Thyroid gland (tissue), 4 donors: ENCODE data around the gene KRT13. TPM values are rescaled to one million over a fixed set of nuclear protein-coding genes. Genes with fewer than 3 reads are reported as not detected.

Experiments
- DNase-seq, 2 donors: peaks; one replicate each; pipeline ENCODE4 v3.0.0-alpha.2; 2019
- H3K27ac ChIP-seq, 3 donors: fragments of 200-600 bp; sonication (generic); 1 replicate in 2 of 3; 2 replicates in 1 of 3; pipeline ENCODE4 v1.5.1; 2016 to 2019; ENCODE audit warnings: mild to moderate bottlenecking in 1 of 3, moderate library complexity in 1 of 3
- H3K27me3 ChIP-seq: fragments of 200-600 bp; sonication (generic); one replicate; pipeline ENCODE4 v1.5.1; 2019
- H3K36me3 ChIP-seq, 2 donors: fragments of 200-600 bp; sonication (generic); one replicate each; pipeline ENCODE4 v1.5.1; 2016 to 2019
- H3K4me1 ChIP-seq, 2 donors: fragments of 200-600 bp; sonication (generic); one replicate each; pipeline ENCODE4 v1.5.1; 2017 to 2019
- H3K4me3 ChIP-seq, 3 donors: fragments of 200-600 bp; sonication (generic); replicated peaks in 1 of 3; 1 replicate in 2 of 3; 2 replicates in 1 of 3; pipeline ENCODE4 v1.5.1; 2016; ENCODE audit warnings: mild to moderate bottlenecking in 1 of 3
- H3K9me3 ChIP-seq: fragments of 200-600 bp; sonication (generic); one replicate; pipeline ENCODE4 v1.5.1; 2017
- POLR2A ChIP-seq, 2 donors: fragments of 450-650 bp; IDR thresholded peaks; one replicate each; pipeline ENCODE4 v1.6.1; 2017; ENCODE audit warnings: antibody characterized with exemption in 2 of 2, mild to moderate bottlenecking in 2 of 2, moderate library complexity in 1 of 2
- WGBS, 2 donors: methylation state at CpG; one replicate each; pipeline ENCODE4 v1.1.5; 2017; 5-methylcytosine and 5-hydroxymethylcytosine counted together
- intact Hi-C: fragments of 100-400 bp; cut with DNase I; formaldehyde crosslinking; loops from one replicate; pipeline ENCODE4 v1.15.1; 2023
- total RNA-seq, 4 donors: library from RNA; depleted of rRNA; stranded (reverse); fragments of >200 nt; gene quantifications; one replicate each; pipeline ENCODE4 v1.2.3, GENCODE V29; 2016
- TF ChIP-seq, protein P1 (sequence below), 6 experiments: fragments of 200-600 bp in 3 of 6; fragments of 450-650 bp in 3 of 6; sonication (generic) in 3 of 6; IDR thresholded peaks; one replicate each; pipeline ENCODE4 v1.5.1; 2016 to 2019; ENCODE audit warnings: antibody characterized with exemption in 6 of 6, mild to moderate bottlenecking in 2 of 6, inconsistent platforms in 1 of 6, moderate library complexity in 1 of 6

KRT13 gene
- total RNA-seq, 4 donors from 2014 or later, result 0.83 TPM; not detected in 3

DNA sequence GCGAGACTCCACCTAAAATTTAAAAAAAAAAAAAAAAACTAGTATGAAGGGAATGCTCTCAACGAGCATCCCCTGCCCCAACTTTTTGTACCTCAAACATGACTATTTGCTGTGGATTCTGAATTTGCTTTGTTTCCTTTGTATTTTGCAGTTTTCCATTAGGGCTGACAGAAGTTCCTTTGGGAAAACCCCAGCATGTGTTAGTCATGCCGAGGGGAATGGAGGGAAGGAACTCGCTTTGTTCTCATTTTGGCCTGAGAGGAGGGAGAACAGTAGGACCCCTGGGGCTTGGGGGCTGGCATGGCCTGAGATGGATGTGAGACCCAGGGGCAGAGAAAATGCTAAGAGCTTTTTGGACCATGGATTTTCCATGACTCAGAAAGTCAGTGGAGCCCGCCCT, 46.0 kb upstream of the KRT13 start:
- no peak for TF ChIP-seq POLR2A (IDR thresholded peaks at IDR 0.05)
- TF ChIP-seq, protein P1, sequence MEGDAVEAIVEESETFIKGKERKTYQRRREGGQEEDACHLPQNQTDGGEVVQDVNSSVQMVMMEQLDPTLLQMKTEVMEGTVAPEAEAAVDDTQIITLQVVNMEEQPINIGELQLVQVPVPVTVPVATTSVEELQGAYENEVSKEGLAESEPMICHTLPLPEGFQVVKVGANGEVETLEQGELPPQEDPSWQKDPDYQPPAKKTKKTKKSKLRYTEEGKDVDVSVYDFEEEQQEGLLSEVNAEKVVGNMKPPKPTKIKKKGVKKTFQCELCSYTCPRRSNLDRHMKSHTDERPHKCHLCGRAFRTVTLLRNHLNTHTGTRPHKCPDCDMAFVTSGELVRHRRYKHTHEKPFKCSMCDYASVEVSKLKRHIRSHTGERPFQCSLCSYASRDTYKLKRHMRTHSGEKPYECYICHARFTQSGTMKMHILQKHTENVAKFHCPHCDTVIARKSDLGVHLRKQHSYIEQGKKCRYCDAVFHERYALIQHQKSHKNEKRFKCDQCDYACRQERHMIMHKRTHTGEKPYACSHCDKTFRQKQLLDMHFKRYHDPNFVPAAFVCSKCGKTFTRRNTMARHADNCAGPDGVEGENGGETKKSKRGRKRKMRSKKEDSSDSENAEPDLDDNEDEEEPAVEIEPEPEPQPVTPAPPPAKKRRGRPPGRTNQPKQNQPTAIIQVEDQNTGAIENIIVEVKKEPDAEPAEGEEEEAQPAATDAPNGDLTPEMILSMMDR (IDR thresholded peaks at IDR 0.05), result no peak
- Histone ChIP-seq H3K27me3 (no peaks in the 10 kb centered on the region), H3K9me3 (no peaks in the 10 kb centered on the region), H3K4me1 (peaks cover 7 to 14% of the 10 kb centered on the region in 2 donors), H3K36me3 (no peaks in the 10 kb centered on the region), H3K27ac (no peak overlapping the region), H3K4me3 (no peak overlapping the region)
- no peak for DNase-seq
- intact Hi-C loops, result loop anchor here (5.0 kb wide), 1 partner anchor 111 kb away; no protein-coding TSS in a partner anchor
- WGBS, 2 donors, result 65 to 66% methylated on average over 5 of the region's 5 CpGs

- TF ChIP-seq, protein P1 (IDR thresholded peaks at IDR 0.05), result no peak
- TF ChIP-seq POLR2A (IDR thresholded peaks at IDR 0.05), result no peak
- no peak overlapping the region for H3K27ac ChIP-seq
- H3K4me3 ChIP-seq, result no peak overlapping the region
- H3K36me3 ChIP-seq, result no peaks in the 10 kb centered on the region
- no peaks in the 10 kb centered on the region for H3K27me3 ChIP-seq
- H3K9me3 ChIP-seq, result no peaks in the 10 kb centered on the region
- intact Hi-C loops, result loop anchor here (5.0 kb wide), 3 partner anchors 98 to 637 kb away; no protein-coding TSS in a partner anchor
- H3K4me1 ChIP-seq, result peaks cover 7 to 14% of the 10 kb centered on the region in 2 donors
- 80 to 83% methylated on average over 8 of the region's 8 CpGs for whole genome bisulfite sequencing, 2 donors
- DNase-seq, result no peak
Measured at GRCh38 chr17:41549596-41550039, 44.2 kb upstream of the KRT13 start.

GRCh38 chr17:41548844-41549595, 43.6 kb upstream of the KRT13 start:
- no peak for TF ChIP-seq POLR2A (IDR thresholded peaks at IDR 0.05)
- TF ChIP-seq, protein P1 (IDR thresholded peaks at IDR 0.05), result peak; percentile 72 to 86 (median 80)
- Histone ChIP-seq H3K27me3 (no peaks in the 10 kb centered on the region), H3K36me3 (no peaks in the 10 kb centered on the region), H3K9me3 (no peaks in the 10 kb centered on the region), H3K4me3 (peak overlapping the region in 1 of 3 donors; percentile 12), H3K27ac (peak overlapping the region in 1 of 3 donors; percentile 25), H3K4me1 (peaks cover 7 to 14% of the 10 kb centered on the region in 2 donors)
- peak; percentile 74 to 81 for DNase-seq
- WGBS, 2 donors, result 0 to 4% methylated on average over 10 to 12 of the region's 25 CpGs
- intact Hi-C loops, result loop anchor here (5.0 kb wide), 2 partner anchors 98 to 637 kb away; no protein-coding TSS in a partner anchor

- 41 to 45% methylated on average over 18 of the region's 23 CpGs for WGBS, 2 donors
- intact Hi-C loops, result loop anchor here (5.0 kb wide), 2 partner anchors 99 to 636 kb away; no protein-coding TSS in a partner anchor
- peaks cover 7 to 14% of the 10 kb centered on the region in 2 donors for H3K4me1 ChIP-seq
- peak overlapping the region in 1 of 3 donors; percentile 25 for H3K27ac ChIP-seq
- no peaks in the 10 kb centered on the region for H3K9me3 ChIP-seq
- TF ChIP-seq, protein P1 (IDR thresholded peaks at IDR 0.05), result no peak
- TF ChIP-seq POLR2A (IDR thresholded peaks at IDR 0.05), result no peak
- H3K4me3 ChIP-seq, result peak overlapping the region in 1 of 3 donors; percentile 12
- H3K36me3 ChIP-seq, result no peaks in the 10 kb centered on the region
- H3K27me3 ChIP-seq, result no peaks in the 10 kb centered on the region
- peak; percentile 10 to 18 for DNase-seq
Measured at GRCh38 chr17:41547921-41548843, 42.8 kb upstream of the KRT13 start.
